ENCODE results near the gene UGT3A2.

- no peak for TF ChIP-seq POLR2A (IDR thresholded peaks at IDR 0.05)
- no peak for TF ChIP-seq POLR2AphosphoS5 (IDR thresholded peaks at IDR 0.05)
Observed at GRCh38 chr5:35988529-35988928, 78.2 kb downstream of the UGT3A2 start.

Measured in prostate gland (tissue), 1 donor.